Subcutaneous adipose tissue (tissue), 4 donors: ENCODE data around the gene RCAN2. TPM values are rescaled to one million over a fixed set of nuclear protein-coding genes. Genes with fewer than 3 reads are reported as not detected.

Experiments used
- total RNA-seq, 4 donors: library from RNA; depleted of rRNA; stranded (reverse); fragments of >200 nt; gene quantifications; one replicate each; pipeline ENCODE4 v1.1.0, GENCODE V29; 2016
- TF ChIP-seq, protein P1 (sequence below): fragments of 450-650 bp; IDR thresholded peaks from one replicate; pipeline ENCODE4 v1.5.1; 2016; ENCODE audit warnings: low read depth, mild to moderate bottlenecking, control low read depth, antibody characterized with exemption, moderate library complexity

RCAN2 gene
- total RNA-seq, 4 donors from 2014 or later = 8.8 to 17.2 (median 13.7) TPM

GRCh38 chr6:46438245-46438644, 53.0 kb downstream of the RCAN2 start:
- TF ChIP-seq, protein P1, sequence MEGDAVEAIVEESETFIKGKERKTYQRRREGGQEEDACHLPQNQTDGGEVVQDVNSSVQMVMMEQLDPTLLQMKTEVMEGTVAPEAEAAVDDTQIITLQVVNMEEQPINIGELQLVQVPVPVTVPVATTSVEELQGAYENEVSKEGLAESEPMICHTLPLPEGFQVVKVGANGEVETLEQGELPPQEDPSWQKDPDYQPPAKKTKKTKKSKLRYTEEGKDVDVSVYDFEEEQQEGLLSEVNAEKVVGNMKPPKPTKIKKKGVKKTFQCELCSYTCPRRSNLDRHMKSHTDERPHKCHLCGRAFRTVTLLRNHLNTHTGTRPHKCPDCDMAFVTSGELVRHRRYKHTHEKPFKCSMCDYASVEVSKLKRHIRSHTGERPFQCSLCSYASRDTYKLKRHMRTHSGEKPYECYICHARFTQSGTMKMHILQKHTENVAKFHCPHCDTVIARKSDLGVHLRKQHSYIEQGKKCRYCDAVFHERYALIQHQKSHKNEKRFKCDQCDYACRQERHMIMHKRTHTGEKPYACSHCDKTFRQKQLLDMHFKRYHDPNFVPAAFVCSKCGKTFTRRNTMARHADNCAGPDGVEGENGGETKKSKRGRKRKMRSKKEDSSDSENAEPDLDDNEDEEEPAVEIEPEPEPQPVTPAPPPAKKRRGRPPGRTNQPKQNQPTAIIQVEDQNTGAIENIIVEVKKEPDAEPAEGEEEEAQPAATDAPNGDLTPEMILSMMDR = no peak

DNA sequence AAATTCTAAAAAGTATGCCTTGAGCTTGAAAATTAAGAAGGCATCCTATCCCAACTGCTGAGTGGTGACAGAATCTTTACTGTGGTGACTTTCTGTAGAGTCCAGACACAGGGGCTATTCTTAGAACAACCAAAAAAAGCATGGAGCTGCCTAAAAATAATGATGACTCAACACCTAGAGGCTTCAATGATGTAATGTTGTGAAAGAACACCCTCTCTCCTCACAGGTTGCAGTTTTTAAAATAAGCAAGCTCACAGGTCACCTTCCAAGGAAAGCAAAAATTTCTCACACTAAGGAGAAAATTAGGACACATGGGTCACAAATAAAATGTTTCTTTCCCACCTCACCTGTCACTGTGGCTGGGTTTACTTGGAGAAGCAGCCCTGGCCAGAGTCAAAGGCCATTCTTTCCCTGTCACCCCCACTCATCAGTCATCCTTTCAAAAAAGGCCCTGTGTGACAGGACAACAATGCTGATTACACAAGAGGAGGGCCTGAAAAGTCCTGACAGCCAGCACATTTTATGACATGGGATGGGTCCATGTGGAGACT, 53.5 kb downstream of the RCAN2 start:
- TF ChIP-seq, protein P1 = no peak

GRCh38 chr6:46422619-46423018, 68.6 kb downstream of the RCAN2 start:
- TF ChIP-seq, protein P1 = no peak

GRCh38 chr6:46421939-46422338, 69.3 kb downstream of the RCAN2 start:
- TF ChIP-seq, protein P1 = no peak

- TF ChIP-seq, protein P1 = no peak
Observed at GRCh38 chr6:46420921-46421638, 70.2 kb downstream of the RCAN2 start.

DNA sequence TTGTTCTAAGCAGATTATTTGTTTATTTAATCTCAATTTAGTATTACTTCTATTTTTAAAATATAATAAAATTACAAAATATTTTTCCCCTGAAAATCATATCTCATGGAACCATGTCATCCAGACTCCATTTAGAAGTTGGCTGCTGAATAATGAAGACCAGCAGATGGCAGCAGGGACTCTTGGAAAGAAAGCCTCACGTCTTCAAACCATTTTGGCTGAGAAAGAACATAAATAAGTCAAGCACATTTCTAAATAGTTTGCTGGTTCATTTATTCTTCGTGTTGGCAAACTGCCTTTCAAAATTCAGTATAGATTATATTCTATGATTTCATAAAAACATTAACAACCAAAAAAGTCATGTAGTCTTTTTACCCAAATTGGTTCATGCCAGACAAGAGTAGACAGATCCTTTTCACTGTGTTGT, 71.7 kb downstream of the RCAN2 start:
- TF ChIP-seq, protein P1 = no peak

- TF ChIP-seq, protein P1 = no peak
Observed at GRCh38 chr6:46414398-46414797, 76.9 kb downstream of the RCAN2 start.
